ENCODE results near the gene C11orf16.
A peak's percentile ranks its signal among the peaks of the same experiment; 100 is the strongest.

Gene C11orf16

DNA sequence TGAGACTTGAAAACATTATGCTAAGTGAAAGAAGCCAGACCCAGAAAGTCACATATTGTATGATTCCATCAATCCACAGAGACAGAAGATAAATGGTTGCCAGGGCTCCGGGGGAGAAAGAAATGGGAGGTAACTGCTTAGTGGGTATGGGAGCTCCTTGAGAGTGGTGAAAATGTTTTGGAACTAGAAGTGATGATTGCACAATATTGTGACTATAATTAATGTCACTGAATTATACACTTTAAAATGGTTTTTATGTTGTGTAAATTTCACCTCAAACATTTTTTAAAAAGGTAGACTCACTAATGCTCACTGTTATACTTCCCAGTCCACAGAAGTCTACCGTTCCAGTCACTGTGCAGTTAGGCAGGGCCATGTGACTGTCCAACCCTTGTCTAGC lies 54.0 kb downstream of the C11orf16 start:
- DNase-seq, result no peak

DNA sequence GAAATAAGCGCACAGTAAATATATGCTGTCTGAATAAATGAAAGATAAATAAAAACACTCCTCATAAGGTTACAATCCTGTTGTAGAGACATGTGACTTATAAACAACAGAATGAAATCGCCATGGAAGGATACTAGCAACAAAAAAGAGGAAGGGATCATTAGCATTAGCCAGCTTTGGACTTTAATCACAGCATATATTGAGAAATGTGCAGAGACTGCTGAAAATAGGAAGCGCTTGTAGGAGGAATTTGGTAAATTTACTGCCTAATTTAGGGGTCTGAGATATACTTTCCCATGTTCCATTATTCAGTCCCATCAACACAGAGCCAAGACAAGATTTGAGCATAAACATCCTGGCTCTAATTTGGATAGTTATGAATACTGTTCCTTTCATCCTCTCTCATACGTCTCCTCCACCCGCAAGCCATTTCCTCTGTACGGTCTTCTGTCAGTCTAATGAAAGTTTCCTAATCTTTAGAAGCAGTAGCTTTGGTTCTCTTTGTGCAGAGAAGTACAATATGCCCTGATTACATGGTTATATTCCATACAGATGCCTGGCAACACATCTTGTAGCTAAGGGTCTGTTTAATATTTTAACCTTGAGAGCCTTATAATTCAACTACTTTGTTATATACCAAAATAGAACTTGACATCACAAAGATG lies 58.9 kb downstream of the C11orf16 start:
- DNase-seq, result no peak

- no peak for DNase-seq
Measured at GRCh38 chr11:8871962-8872361, 60.8 kb downstream of the C11orf16 start.

GRCh38 chr11:8871171-8871775 lies 61.5 kb downstream of the C11orf16 start:
- peak; percentile 81 for DNase-seq

DNA sequence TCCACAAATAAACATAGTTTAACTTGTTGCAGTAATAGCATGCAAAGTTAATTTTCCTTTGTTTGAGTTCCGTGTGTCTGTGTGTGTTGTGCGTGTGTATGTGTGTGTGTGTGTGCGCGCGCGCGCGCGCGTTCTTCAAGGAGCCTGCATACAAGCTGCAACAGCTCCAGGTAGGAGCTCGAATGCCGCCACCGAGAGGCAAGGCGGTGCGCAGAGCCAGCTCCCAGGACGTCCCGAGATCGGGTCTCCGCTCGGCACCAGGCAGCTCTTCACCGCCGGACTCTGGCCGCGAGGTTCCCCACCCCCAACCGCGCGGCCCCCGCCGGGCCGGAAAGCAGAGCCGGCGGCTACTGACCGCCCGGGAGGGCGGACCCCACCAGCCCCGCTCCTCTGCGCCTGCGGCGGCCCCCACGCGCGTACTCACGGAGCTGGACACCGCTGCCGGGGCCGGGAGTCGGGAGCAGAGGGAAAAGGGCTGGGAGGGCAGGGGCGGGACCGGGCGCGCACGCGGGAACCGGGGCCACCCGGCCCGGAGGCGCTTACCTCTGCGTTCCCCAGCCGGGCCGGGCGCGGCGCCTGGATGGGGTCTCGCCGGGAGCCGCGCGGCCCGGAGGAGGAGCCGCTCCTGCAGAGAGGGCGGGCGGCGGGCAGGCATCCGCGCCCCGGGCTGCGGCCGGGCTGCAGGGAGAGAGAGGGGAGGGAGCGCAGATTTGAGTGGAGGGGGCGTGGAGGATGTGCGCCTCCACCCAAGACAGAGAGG lies 62.2 kb downstream of the C11orf16 start:
- peak; percentile 15 for DNase-seq
